Activated naive CD4-positive, alpha-beta T cell treated with anti-CD3 and anti-CD28 coated beads, Interleukin-2, amount 10 ng/mL, durations not matched to agents 7 days and 5 days (primary cell): ENCODE data around the gene NOC2L.
A peak's percentile ranks its signal among the peaks of the same experiment; 100 is the strongest.

ENCODE experiments used
- CTCF ChIA-PET: fragments of 350-600 bp; sonication (Branson Sonifier 250); formaldehyde crosslinking; loops from one replicate; lab custom pipeline; 2021; ENCODE audit warnings: antibody characterized with exemption; lab: Charles Lee
- DNase-seq: peaks from one replicate; pipeline ENCODE4 v3.0.0-alpha.2; 2020
- H3K27ac Mint-ChIP-seq: one replicate; pipeline ENCODE4 v1.8.0; 2021; ENCODE audit warnings: mild to moderate bottlenecking, moderate library complexity, mixed read lengths
- H3K27me3 Mint-ChIP-seq: one replicate; pipeline ENCODE4 v1.8.0; 2021; ENCODE audit warnings: mild to moderate bottlenecking, mixed read lengths
- H3K36me3 Mint-ChIP-seq: one replicate; pipeline ENCODE4 v1.8.0; 2021; ENCODE audit warnings: mixed read lengths
- H3K4me1 Mint-ChIP-seq: one replicate; pipeline ENCODE4 v1.8.0; 2021; ENCODE audit warnings: mixed read lengths
- H3K4me3 Mint-ChIP-seq: one replicate; pipeline ENCODE4 v1.8.0; 2021; ENCODE audit warnings: mild to moderate bottlenecking, moderate library complexity, mixed read lengths
- H3K9me3 Mint-ChIP-seq: one replicate; pipeline ENCODE4 v1.8.0; 2021; ENCODE audit warnings: mixed read lengths

The NOC2L gene

DNA sequence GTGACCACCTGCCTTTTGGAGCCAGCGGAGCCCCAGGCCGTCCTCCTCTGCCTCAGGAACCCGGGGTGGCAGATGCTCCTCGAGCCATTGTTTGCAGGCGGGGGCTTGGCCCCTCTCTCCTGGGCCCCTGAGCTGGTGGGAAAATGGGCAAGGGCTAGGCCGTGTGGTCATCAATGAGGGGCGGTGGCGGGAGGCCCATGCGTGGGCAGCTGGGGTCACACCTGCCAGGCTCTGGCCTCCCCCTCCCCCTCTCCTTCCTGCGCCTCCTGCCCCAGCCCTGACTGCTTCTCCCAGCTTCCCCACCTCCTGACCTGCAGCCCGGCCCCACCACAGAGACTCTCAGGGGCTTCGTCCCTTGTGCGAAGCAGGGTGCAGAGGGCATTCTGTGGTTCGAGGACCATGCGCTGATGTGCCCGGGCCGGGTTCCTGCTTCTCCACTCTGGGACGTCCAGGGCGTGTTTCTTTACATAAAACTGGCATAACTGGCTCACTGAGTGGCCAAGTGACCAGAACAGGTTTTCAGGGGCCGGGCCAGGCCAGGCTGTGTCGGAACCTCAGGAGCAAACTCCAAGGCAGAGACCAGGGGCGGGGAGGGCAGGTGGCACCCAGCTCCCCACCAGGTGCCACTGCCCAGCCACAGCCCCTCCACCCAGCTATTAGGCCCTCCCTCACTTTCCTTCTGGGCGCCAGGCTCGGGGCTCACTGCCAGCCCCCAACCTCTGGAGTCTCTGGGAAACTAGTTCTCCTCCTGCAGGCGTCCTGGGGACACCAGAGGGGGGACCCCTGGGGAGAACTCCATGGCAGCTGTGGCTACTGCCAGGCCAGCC is 26.1 kb downstream of the NOC2L start:
- Mint-ChIP-seq H3K36me3 (no peaks in the 10 kb centered on the region), H3K9me3 (no peaks in the 10 kb centered on the region), H3K4me1 (no peaks in the 10 kb centered on the region), H3K27me3 (peaks cover 87% of the 10 kb centered on the region), H3K4me3 (no peak overlapping the region), H3K27ac (no peak overlapping the region)
- CTCF ChIA-PET: no interaction called here
- no peak for DNase-seq

GRCh38 chr1:932173-932510 is 26.9 kb downstream of the NOC2L start:
- Mint-ChIP-seq H3K27me3 (peaks cover 89% of the 10 kb centered on the region), H3K27ac (no peak overlapping the region), H3K4me3 (no peak overlapping the region), H3K36me3 (no peaks in the 10 kb centered on the region), H3K4me1 (no peaks in the 10 kb centered on the region), H3K9me3 (no peaks in the 10 kb centered on the region)
- CTCF ChIA-PET: no interaction called here
- no peak for DNase-seq

- Mint-ChIP-seq H3K27ac (no peak overlapping the region), H3K27me3 (peaks cover 89% of the 10 kb centered on the region), H3K4me1 (no peaks in the 10 kb centered on the region), H3K9me3 (no peaks in the 10 kb centered on the region), H3K4me3 (no peak overlapping the region), H3K36me3 (no peaks in the 10 kb centered on the region)
- CTCF ChIA-PET: interaction anchor here (1.3 to 1.8 kb wide), 2 partner anchors 8 to 9 kb away, joined by 4 to 5 read pairs; no protein-coding TSS in a partner anchor
- no peak for DNase-seq
Measured at GRCh38 chr1:931380-932172, 27.5 kb downstream of the NOC2L start.

DNA sequence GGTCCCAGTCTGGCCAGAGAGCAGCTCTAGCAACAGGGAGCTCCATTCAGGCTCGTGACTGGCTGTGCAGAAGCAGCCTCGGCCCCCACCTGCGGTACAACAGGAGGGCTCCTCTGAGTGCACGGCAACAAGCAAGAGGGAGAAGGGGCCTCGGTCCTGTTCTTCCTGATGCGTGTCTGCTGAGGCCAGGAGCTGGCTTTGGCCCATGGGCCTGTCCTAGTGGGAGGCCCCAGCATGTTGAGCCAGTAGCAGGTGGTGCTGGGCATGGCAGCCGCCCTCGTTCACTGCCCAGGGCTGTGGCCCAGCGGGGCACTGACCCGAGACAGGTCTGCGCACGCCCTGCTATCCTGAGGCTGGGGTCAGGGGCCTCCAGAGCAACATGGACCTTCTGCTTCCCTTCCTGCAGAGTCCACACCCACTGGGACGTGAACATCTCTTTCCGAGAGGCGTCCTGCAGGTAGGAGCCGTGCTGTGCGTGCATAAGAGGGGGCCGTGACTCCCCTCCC is 28.4 kb downstream of the NOC2L start:
- Mint-ChIP-seq H3K4me3 (no peak overlapping the region), H3K4me1 (peaks cover 3% of the 10 kb centered on the region), H3K27me3 (peaks cover 89% of the 10 kb centered on the region), H3K9me3 (no peaks in the 10 kb centered on the region), H3K27ac (no peak overlapping the region), H3K36me3 (no peaks in the 10 kb centered on the region)
- CTCF ChIA-PET: interaction anchor here (1.3 to 1.8 kb wide), 2 partner anchors 9 to 10 kb away, joined by 4 to 5 read pairs; no protein-coding TSS in a partner anchor
- DNase-seq: no peak

GRCh38 chr1:929712-930632 is 29.1 kb downstream of the NOC2L start:
- no peaks in the 10 kb centered on the region for H3K9me3 Mint-ChIP-seq
- no peak overlapping the region for H3K4me3 Mint-ChIP-seq
- CTCF ChIA-PET: interaction anchor here (0.7 to 1.8 kb wide), 3 partner anchors 9 to 16 kb away, joined by 3 to 5 read pairs (median 4); no protein-coding TSS in a partner anchor
- no peak overlapping the region for H3K27ac Mint-ChIP-seq
- peaks cover 3% of the 10 kb centered on the region for H3K4me1 Mint-ChIP-seq
- DNase-seq: no peak
- H3K36me3 Mint-ChIP-seq: no peaks in the 10 kb centered on the region
- peaks cover 89% of the 10 kb centered on the region for H3K27me3 Mint-ChIP-seq

DNA sequence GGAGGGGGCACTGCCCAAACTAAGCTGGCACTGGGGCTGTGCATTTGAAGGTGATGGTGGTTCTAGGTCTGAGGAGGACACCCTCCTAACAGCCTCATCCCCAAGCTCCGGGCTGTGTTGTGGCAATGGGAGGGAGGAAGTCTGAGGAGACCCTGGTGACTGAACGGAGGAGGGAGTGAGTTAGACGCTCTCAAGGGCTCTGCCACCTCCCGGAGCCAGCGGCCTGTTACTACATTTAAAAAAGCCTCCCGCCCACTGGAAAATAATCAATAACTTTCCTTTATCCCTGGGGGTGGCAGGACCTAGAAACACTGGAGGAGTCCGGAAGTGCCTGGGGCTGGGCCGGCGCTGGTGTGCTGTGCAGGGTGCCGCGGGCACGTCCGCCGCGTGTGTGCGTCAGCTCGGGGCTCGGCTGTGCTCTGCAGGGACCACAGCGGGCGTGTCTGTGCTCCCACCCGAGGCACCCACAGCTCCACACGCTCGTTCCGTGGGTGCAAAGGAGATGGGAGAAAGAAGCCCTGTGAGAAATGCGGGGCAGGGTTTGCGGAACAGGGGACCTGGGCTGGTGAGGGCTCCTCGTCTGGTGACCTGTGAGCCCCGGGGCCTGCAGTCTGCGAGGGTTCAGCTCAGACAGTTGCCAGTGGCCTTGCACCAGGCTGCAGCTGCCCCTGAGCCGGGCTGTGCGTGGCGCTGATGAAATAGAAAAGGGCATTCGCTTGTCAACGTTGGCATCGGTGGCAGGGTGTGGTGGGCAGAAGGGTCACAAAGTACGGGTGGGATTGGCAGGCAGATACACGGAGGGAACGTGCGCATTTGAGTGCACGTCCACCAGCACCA is 30.0 kb downstream of the NOC2L start:
- Mint-ChIP-seq H3K9me3 (no peaks in the 10 kb centered on the region), H3K27ac (no peak overlapping the region), H3K4me3 (no peak overlapping the region), H3K27me3 (peaks cover 92% of the 10 kb centered on the region), H3K36me3 (no peaks in the 10 kb centered on the region), H3K4me1 (peaks cover 3% of the 10 kb centered on the region)
- DNase-seq: no peak
- CTCF ChIA-PET: interaction anchor here (0.7 kb wide), 1 partner anchor 17 kb away, joined by 3 read pairs; no protein-coding TSS in a partner anchor

DNA sequence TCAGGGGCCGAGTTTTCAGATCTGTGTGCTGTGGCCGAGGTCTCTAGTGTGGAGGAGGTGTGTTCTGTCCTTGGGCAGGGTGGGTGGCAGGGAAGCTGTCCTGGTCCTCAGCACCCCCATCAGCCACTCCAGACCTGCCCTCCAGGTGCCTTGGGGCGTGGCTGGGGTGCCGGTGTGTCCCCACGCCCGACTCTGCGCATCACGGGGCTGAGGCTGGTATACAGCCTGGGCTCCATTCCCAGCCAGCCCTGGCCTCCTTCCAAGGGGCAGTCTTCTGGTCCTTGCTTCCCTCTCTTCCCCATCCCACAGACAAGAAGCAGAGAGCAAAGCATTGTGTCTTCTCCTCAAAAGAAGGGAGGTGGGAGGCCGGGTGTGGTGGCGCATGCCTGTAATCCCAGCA is 31.3 kb downstream of the NOC2L start:
- H3K27me3 Mint-ChIP-seq: peaks cover 91% of the 10 kb centered on the region

DNA sequence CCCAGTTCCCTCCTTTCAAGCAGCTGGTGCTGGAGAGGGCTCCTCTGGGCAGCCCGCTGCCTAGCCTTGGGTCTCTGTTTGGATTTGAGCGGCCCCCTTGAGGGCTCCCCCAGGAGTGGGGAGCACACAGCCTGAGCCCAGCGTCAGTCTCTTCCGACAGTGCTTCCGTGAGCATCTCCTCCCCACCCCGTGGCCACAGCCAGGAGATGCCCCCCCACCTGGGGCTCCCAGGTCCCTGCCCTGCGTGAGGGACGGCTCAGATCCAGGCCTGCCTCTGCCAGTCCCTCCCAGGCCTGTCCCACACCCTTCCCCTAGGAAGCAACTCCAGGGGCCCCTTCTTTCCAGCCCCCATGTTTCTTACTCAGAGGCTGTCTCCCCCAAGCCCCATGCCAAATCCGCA is 31.8 kb downstream of the NOC2L start:
- CTCF ChIA-PET: no interaction called here
- no peak overlapping the region for H3K4me3 Mint-ChIP-seq

More for the DNA sequence above, 31.3 kb downstream of the NOC2L start:
- Mint-ChIP-seq H3K4me1 (peaks cover 9% of the 10 kb centered on the region), H3K9me3 (no peaks in the 10 kb centered on the region), H3K4me3 (no peak overlapping the region), H3K36me3 (no peaks in the 10 kb centered on the region), H3K27ac (no peak overlapping the region)
- no peak for DNase-seq
- CTCF ChIA-PET: no interaction called here

GRCh38 chr1:925561-926421 is 33.3 kb downstream of the NOC2L start:
- DNase-seq: no peak
- Mint-ChIP-seq H3K27me3 (peaks cover 94% of the 10 kb centered on the region), H3K27ac (peak overlapping the region; percentile 45), H3K4me3 (no peak overlapping the region), H3K4me1 (peaks cover 14% of the 10 kb centered on the region), H3K9me3 (no peaks in the 10 kb centered on the region), H3K36me3 (no peaks in the 10 kb centered on the region)
- CTCF ChIA-PET: no interaction called here

More for the DNA sequence above, 31.8 kb downstream of the NOC2L start:
- H3K27ac Mint-ChIP-seq: no peak overlapping the region
- H3K4me1 Mint-ChIP-seq: peaks cover 9% of the 10 kb centered on the region
- no peaks in the 10 kb centered on the region for H3K36me3 Mint-ChIP-seq
- peaks cover 93% of the 10 kb centered on the region for H3K27me3 Mint-ChIP-seq
- H3K9me3 Mint-ChIP-seq: no peaks in the 10 kb centered on the region
- DNase-seq: no peak

GRCh38 chr1:924656-925560 is 34.1 kb downstream of the NOC2L start:
- CTCF ChIA-PET: no interaction called here
- no peak for DNase-seq
- H3K4me1 Mint-ChIP-seq: peaks cover 14% of the 10 kb centered on the region
- H3K36me3 Mint-ChIP-seq: no peaks in the 10 kb centered on the region
- H3K27me3 Mint-ChIP-seq: peaks cover 94% of the 10 kb centered on the region
- no peak overlapping the region for H3K27ac Mint-ChIP-seq
- H3K9me3 Mint-ChIP-seq: no peaks in the 10 kb centered on the region
- H3K4me3 Mint-ChIP-seq: no peak overlapping the region

GRCh38 chr1:923991-924655 is 34.9 kb downstream of the NOC2L start:
- CTCF ChIA-PET: no interaction called here
- Mint-ChIP-seq H3K27me3 (peaks cover 94% of the 10 kb centered on the region), H3K27ac (no peak overlapping the region), H3K36me3 (no peaks in the 10 kb centered on the region), H3K4me1 (peaks cover 14% of the 10 kb centered on the region), H3K9me3 (no peaks in the 10 kb centered on the region), H3K4me3 (no peak overlapping the region)
- DNase-seq: no peak
